Activated CD4-positive, alpha-beta T cell treated with anti-CD3 and anti-CD28 coated beads for 24 hours (primary cell): ENCODE results near the gene LRFN2.

Experiments
- DNase-seq, 2 donors: peaks; one replicate each; pipeline ENCODE4 v3.0.0-alpha.2; 2020; ENCODE audit warnings: low read depth in 2 of 2

LRFN2 gene

DNA sequence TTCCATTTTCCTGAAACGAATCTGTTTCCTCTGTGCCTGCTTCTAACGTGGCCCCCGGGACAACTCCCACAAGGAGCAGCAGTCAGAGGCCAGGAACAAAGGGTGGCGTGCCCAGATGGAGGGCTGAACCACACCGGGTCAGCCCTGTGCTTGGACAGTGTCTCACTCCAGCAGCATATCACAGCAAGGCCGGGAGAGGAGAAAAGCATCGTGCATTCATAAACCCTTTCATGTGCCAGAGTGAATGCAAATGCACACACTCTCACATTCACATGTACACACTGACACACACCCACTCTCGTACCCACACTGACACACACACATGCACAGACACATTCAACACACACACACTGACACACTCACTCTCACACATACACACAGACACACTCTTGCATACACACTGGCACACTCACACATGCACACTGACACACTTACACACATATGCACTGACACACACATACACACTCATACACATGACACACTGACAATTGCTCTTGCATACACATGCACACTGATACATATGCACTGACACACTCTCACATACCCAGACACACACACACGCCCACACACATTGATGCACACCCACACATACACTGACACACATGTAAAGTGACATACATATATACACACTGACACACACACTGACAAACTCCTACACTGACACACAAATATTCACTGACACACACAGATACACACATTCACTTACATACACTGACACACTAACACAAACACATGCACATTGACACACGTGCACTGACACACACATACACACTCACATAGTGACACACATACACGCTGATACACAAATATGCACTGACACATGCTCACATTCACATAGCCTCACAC lies 237.0 kb downstream of the LRFN2 start:
- no peak for DNase-seq

DNA sequence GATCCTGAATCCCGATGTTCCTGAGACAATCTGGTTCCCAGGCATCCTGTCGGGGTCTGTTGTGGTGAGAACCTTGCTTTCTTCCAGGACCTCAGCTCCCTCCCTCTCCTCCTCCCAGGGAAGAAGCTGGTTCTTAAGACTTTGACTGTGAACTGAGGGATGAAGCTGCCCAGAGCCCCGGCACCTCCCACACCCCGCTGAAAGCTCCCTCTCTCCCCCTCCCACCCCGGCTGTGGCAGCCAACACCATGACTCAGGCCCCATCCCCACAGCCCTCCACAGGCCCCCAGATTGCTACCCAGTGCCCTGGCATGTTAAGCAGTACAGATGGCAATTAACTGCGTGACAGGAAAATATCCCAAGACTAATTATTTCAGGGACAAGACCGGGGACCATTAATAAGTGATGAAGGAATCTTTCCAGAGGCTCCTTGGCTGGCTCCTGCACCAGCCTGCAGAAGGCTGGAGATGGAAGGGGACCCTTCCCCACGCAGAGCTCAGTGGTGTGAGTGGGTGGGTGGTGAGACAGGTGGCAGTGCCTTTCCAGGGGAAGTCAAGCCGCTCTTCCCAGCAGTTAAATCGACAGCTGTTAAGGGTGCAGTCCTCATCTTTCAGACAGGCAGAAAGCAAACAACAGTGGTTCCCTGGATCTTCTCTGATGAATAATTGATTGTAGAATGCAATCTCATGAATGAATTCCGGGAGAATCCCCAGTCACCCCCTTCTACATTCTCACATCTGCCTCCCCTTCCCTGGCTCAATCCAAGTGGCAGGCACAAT lies 237.9 kb downstream of the LRFN2 start:
- DNase-seq: no peak

DNA sequence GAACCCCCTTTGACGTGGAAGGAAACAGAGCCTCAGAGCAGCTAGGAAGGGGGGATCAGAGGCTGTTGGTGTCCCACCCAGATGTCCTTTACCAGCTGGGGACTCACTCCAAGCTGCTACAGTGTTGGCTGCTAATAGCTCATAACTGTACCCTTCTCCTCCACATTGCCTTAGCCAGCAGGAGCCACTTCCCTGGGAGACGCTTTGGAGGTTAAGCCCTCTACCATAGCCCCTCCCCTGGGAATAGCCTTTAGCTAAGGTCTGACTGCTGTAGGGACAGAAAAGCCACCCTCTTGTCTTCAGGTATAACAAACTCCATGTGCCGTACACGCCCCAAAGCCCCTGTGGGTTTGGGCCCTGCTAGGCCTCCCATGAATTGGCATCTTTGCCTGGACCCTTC lies 238.6 kb downstream of the LRFN2 start:
- DNase-seq: no peak

DNA sequence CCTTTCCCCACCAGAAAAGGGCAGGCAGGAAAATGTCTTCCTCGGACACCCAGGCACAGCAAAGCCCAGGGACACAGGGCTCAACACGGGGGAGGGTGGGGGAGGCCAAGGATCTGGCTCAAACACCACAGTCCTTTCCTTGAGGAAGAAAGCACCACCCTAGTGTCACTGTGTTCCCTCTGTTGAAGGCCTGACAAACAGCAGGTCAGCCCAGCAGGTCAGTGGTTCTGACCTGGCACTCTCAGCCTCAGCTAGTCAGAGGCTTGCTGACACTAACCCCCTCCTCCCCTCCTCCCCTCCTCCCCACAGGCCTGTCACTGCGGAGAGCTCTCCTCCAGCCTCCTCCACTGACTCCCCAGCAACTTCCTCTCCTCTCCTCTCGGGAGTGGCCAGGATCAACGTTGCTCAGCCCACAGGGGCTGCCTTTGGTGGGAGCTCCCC lies 239.6 kb downstream of the LRFN2 start:
- DNase-seq: no peak

DNA sequence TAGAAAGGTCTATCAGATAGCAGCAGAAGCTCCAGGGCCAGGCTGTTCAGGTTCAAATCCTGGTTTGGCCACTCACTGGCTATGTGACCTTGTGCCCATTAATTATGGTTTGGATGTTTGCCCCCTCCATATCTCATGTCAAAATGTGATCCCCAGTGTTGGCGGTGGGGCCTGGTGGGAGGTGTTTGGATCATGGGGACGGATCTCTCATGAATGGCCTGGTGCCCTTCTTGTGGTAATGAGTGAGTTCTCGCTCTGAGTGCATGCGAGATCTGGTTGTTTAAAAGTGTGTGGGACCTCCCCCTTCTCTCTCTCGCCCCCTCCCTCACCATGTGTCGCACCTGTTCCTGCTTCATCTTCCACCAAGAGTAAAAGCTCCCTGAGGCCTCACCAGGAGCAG lies 240.9 kb downstream of the LRFN2 start:
- no peak for DNase-seq

DNA sequence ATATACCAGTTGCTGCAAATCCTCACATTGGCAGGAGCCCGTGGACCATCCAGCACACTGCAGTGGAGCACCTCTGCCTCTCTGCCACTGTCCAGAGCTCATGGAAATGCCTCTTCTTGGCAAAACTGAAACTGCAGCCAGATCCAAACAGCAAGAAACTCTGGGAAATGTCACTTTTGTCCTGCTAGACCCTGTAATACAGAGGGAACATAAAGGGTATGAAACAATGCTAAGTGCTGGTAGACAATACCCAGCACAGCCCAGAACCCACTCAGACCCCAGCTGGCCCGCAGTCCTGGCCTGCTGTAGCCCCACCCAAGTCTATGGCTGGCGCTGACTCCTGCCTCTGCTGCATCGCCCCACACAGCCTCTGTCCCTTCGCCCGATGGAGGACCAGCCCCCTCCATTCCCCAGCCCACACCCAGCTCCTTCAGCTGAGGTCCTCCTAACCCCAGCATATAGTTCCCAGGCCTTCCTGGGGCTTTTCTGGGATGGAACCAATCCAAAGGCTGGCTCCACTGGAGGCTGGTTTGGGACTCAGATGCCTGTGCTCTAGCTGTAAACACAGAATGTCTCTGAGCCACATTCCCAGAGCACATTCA lies 242.5 kb downstream of the LRFN2 start:
- no peak for DNase-seq

DNA sequence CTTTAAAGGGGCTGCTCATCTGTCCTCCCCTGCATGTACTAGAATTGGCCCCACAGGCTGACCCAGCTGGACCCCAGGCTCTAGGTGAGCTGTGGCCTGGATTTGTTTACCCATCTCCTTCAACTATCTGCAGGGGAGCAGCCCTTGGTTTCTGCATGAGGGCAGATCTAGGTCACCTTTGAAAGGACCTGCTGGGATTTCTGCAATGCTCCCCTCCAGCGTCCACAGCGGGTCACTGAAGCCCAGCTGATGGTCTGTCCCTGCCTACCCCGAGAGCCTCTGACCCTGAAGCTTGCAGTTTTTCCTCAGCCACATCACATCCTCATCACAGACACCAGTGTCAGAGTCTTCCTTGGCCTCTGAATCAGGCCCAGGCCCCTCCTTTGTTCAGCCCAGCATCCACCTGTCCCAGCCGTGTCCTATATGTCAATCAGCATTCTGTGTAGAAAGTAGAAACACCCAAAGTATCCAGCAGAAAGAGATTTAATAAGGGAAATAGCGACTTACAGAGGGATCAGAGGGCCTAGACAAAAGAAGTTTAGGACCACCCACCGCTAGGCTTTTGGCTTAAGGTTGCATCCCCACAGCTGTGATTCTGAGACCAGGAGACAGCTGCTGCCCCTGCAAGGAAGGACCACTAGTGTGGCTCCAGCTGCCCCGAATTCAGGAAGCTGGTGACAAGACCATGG lies 243.1 kb downstream of the LRFN2 start:
- DNase-seq: no peak

DNA sequence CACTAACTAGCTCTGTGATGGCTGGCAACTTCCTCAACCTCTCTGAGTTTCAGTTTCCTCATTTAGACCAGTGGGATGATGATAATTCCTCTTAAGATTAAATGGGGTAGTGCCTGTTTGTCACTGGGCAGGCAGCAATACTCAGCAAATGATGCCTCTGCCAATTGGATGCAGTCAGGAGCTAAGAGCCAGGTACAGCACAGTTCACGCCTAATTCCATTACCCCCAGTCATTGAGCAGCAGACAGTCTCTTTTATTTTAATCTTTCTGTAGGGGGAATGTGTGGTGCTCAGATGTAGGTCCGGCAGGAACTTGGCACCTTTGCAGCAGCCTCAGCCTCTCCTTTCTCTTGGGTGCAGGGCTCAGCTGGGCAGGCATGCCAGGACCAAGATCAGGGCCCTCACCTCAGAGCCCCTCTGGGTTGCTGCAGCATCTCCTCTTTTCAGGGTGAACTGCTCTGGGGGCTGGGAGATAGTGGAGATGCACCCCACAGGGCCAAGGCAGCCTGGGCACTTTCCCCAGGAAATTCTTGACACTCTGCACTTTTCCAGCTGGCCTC lies 243.8 kb downstream of the LRFN2 start:
- DNase-seq: no peak

DNA sequence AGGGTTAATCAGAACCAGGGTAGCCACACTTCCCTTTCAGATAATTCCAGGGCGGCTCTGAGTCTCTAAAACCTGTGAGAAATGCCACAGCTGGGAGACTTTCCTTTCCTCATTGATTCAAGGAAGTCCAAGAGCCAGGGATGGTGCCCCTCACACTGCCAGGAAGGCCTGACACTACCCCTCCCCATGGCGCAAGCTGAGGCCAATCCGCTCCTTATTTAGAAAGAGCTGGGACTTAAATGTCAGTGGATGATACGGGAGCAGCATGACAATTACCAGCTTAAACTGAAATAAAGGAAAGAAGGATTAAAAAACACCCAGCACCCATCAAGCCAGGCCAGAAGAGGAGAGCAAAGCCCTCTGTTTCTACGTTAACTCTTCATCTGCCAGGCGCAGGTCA lies 244.4 kb downstream of the LRFN2 start:
- no peak for DNase-seq

DNA sequence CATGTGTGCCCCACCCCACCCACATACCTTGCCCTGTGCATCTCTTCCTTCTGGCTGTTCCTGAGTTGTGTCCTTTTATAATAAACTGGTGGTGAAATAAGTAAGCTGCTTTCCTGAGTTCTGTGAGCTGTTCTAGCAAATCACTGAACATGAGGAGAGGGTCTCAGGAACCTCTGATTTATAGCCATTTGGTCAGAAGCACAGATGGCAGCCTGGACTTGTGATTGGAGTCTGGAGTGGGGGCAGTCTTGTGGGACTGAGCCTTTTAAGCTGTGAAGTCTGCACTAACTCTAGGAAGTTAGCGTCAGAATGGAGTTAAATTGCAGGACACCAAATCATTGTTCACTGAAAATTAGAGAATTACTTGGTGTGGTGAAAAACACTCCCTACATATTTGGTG lies 245.4 kb downstream of the LRFN2 start:
- no peak for DNase-seq
